RWPE1 (cell line): ENCODE data around the gene SREBF1.

Experiments used
- CTCF ChIA-PET: fragments of 350-600 bp; sonication (Branson Sonifier 250); formaldehyde crosslinking; extraction: SDS; loops from one replicate; lab custom pipeline; 2021; lab: Yijun Ruan, JAX
- POLR2A ChIA-PET: fragments of 400-600 bp; formaldehyde crosslinking; extraction: SDS; loops from one replicate; lab custom pipeline; 2020; ENCODE audit warnings: antibody characterized with exemption; ENCODE audit not compliant: low non-redundant PET; lab: Yijun Ruan, JAX
- DNase-seq: peaks from one replicate; pipeline ENCODE4 v3.0.0; 2012; ENCODE audit warnings: low spot score
- H3K27ac ChIP-seq: fragments of 450-650 bp; 2 replicates; pipeline ENCODE4 v1.5.1; 2017
- TF ChIP-seq, protein P1 (sequence below): fragments of 450-650 bp; conservative IDR thresholded peaks from 2 replicates; pipeline ENCODE4 v1.5.1; 2017; ENCODE audit warnings: low read depth, mild to moderate bottlenecking

The SREBF1 gene

DNA sequence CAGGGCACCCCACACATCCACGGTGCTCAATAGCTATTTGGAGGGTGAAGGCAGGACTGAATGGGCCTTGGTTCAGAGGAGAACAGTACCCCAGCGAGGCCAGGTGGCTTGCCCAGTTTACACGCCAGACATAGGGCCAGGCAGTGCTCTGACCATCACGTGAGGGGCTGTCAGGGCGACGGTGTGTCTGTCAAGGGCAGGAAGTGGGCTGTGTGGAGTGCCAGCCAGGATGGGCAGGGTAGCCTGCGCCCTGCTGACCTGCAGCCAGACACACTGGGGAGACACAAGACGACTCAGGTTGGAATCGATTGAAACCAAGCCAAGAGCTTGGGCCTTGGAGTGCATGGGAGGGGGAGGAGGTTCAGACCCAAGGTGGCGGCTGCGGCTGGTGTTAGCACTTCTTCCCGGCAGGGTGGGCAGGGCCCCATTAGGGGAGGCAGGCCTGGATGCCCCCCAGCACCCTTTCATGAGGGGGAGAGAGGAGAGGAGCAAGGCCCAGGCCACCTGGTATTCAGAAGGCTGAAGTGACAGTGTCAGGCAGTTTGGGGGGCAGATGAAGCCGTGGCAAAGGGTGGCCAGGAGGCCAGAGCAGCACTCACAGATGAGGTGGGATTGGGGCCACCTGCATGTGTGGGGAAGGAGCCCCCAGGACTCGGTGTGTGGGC is 68.2 kb downstream of the SREBF1 start:
- POLR2A ChIA-PET, result no interaction called here
- DNase-seq, result no peak
- CTCF ChIA-PET, result no interaction called here
- H3K27ac ChIP-seq, result peak overlapping the region; percentile 84
- TF ChIP-seq, protein P1, sequence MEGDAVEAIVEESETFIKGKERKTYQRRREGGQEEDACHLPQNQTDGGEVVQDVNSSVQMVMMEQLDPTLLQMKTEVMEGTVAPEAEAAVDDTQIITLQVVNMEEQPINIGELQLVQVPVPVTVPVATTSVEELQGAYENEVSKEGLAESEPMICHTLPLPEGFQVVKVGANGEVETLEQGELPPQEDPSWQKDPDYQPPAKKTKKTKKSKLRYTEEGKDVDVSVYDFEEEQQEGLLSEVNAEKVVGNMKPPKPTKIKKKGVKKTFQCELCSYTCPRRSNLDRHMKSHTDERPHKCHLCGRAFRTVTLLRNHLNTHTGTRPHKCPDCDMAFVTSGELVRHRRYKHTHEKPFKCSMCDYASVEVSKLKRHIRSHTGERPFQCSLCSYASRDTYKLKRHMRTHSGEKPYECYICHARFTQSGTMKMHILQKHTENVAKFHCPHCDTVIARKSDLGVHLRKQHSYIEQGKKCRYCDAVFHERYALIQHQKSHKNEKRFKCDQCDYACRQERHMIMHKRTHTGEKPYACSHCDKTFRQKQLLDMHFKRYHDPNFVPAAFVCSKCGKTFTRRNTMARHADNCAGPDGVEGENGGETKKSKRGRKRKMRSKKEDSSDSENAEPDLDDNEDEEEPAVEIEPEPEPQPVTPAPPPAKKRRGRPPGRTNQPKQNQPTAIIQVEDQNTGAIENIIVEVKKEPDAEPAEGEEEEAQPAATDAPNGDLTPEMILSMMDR, result no peak

DNA sequence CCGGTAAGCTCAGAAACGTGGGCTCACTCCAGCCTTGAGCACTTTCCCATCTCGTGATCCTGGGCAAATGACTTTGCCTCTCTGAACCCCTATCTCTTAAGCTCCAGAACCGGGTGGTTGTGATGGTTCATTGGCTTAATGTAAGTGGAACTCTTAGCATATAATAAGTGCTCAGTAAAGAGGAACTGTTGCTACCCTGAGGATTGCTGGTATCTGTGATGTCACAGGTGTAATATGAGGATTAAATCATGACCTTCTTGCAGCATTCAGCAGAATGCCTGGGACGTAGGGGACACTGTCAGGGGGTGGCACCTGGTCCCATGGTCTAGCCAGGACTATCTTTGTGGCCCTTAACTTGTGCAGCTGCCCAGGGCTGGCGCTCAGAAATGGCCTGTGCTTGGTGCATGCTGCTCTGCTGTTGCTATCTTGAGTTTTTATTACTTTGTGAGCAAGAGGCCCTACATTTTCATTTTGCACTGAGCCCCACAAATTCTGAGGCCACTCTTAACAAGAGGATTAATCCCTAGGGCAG is 68.8 kb downstream of the SREBF1 start:
- CTCF ChIA-PET, result interaction anchor here (0.6 kb wide), 1 partner anchor 35 kb away, joined by 3 read pairs; no protein-coding TSS in a partner anchor
- POLR2A ChIA-PET, result no interaction called here
- H3K27ac ChIP-seq, result peak overlapping the region; percentile 84

DNA sequence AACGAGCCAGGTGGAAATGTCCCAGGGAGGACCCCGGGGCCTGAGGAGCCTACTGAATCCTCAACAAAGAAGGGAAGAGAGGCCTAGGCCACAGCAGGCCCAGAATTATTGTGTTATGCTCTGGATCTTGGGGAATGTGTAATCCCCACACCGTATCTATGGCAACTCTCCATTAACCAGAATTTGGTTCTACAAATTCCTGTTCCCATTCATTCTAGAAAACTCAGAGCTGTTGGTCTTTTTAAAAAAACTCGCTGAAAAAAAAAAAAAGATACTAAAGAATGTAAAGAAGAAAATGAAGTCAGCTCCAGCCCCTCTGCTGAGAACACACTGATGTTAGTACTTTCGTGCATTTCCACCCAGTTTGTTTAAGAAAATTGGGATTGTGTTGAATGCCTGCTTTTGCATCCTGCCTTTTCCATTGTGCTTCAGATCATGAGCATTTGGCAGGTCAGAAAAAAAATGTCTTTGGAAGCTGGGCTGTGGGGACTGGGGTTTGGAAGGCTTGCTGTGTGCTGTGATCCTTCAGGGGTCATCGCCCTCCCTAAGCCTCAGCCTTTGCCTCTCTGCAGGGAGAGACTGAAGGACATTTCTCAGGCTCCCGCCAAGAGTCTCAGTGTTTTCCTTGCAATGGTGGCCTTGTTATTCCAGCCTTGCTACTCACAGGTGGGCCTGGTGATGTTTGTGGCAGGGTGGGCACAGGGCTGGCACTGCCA is 69.5 kb downstream of the SREBF1 start:
- TF ChIP-seq, protein P1, result no peak
- POLR2A ChIA-PET, result no interaction called here
- peak overlapping the region; percentile 84 for H3K27ac ChIP-seq
- DNase-seq, result no peak
- CTCF ChIA-PET, result interaction anchor here (0.6 kb wide), 1 partner anchor 34 kb away, joined by 3 read pairs; no protein-coding TSS in a partner anchor

More for the DNA sequence above, 68.8 kb downstream of the SREBF1 start:
- TF ChIP-seq, protein P1, result no peak
- no peak for DNase-seq

DNA sequence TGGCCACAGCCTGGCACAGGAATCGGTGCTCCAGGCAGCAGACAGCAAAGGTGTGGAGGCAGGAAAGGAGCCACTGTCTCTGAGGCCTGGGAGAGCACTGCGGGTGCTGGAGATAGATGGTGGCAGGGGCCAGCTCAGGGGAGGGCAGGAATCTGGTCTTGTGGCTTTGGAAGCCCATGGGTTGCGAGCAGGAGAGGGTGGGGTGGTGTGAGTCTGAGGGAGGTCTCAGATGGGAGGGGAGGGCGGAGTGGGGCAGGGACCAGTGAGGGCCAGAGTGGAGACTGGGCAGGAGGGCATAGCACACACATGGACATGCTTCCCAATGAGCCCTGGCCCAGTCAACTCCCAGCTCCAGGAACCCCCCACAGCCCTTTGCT is 70.1 kb downstream of the SREBF1 start:
- no peak for DNase-seq
- H3K27ac ChIP-seq, result peak overlapping the region; percentile 52
- POLR2A ChIA-PET, result no interaction called here
- TF ChIP-seq, protein P1, result no peak
- CTCF ChIA-PET, result no interaction called here

DNA sequence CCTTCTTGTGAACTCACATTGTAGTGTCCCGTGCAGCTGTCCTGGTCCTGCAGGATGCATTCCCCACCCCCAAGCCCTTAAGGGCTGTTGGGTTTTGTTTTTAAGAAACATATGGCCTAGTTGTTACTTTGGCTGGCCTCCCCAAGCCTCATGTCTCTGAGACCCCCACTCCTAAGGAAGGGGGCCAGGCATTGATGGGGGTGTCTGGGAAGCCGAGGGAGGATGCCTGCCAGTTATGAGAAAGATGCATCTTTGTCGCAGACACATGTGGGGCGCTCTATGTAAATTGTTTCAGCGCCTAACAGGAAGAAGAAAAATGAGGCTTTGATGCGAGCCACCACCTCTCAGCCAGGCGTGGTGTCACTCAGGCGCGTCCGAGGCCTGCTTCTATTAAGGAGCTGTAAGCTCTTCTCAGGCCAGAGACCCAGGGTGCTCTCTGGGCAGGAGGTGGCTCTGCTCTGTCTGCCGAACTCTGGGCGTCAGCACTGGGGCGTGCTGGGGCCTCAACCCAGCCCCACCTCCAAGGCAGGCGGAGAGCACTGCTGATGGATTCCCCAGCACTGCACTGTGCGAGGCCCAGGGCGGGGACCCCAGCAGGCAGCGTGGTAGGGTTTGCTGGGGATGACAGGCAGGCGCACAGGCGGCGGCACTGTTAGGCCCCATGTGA is 70.6 kb downstream of the SREBF1 start:
- CTCF ChIA-PET, result interaction anchor here (1.0 kb wide), 1 partner anchor 8 kb away, joined by 4 read pairs; no protein-coding TSS in a partner anchor
- POLR2A ChIA-PET, result no interaction called here
- no peak for DNase-seq
- H3K27ac ChIP-seq, result peak overlapping the region; percentile 52
- TF ChIP-seq, protein P1, result no peak
